RWPE1 (cell line): Measurements from ENCODE around the gene PRKACG.

Experiments used
- CTCF ChIA-PET: fragments of 350-600 bp; sonication (Branson Sonifier 250); formaldehyde crosslinking; extraction: SDS; loops from one replicate; lab custom pipeline; 2021; lab: Yijun Ruan, JAX
- POLR2A ChIA-PET: fragments of 400-600 bp; formaldehyde crosslinking; extraction: SDS; loops from one replicate; lab custom pipeline; 2020; ENCODE audit warnings: antibody characterized with exemption; ENCODE audit not compliant: low non-redundant PET; lab: Yijun Ruan, JAX
- DNase-seq: peaks from one replicate; pipeline ENCODE4 v3.0.0; 2012; ENCODE audit warnings: low spot score
- H3K27ac ChIP-seq: fragments of 450-650 bp; 2 replicates; pipeline ENCODE4 v1.5.1; 2017
- TF ChIP-seq, protein P1 (sequence below): fragments of 450-650 bp; conservative IDR thresholded peaks from 2 replicates; pipeline ENCODE4 v1.5.1; 2017; ENCODE audit warnings: low read depth, mild to moderate bottlenecking

Gene PRKACG

DNA sequence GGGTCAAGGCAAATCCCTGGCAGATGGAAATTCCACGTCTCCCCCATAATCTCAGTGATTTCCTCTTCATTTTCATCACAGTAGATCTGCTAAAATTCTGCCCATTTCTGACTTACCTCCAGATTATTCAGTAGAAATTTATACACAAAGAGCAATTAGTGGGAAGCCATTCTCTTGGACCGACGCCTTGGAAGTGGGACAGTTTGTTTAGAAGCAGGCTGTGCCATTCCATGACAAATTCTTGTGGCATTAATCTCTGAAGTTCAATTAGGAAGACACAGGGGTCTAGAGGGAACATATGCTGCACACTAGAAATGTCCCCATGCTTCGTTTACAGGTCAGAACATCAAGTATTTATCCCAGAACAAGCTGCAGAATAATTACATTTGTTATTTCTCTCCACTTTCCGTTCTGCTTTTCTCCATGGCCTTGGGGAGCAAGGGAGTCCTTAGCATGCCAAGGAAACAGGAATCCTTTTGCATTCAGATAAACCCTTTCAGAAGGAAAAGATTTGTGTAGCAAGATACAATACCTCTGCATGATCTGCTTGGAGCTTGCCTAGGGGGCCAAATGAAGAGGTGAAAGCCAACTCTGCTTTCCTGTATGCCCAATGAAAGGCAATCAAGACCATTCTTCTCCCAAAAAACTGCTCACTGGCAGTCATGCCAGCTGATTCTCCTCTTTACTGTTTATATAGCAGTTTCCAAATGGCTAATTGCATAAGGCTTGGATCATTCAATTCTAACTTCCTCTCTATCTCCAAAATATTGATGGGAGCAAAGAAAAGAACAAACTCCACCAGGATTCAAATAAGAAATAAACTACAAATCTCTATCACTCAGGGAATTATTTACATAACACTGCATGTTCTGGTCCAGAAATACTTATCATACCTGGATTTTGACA, 2.5 kb upstream of the PRKACG start:
- ChIA-PET CTCF (interaction anchor here (0.6 kb wide), 1 partner anchor 22 kb away, joined by 3 read pairs; no protein-coding TSS in a partner anchor), POLR2A (no interaction called here)
- H3K27ac ChIP-seq, result no peak overlapping the region

DNA sequence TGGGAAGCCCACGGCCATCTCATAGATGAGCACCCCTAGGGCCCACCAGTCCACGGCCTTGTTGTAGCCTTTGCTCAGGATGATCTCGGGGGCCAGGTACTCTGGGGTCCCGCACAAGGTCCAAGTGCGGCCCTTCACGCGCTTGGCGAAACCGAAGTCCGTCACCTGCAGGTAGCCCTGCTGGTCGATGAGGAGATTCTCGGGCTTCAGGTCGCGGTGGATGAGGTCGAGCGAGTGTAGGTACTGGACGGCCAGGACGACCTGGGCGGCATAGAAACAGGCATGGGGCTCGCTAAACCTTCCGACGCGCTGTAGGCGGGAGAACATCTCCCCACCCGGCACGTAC, 558 bp downstream of the PRKACG start:
- TF ChIP-seq, protein P1, sequence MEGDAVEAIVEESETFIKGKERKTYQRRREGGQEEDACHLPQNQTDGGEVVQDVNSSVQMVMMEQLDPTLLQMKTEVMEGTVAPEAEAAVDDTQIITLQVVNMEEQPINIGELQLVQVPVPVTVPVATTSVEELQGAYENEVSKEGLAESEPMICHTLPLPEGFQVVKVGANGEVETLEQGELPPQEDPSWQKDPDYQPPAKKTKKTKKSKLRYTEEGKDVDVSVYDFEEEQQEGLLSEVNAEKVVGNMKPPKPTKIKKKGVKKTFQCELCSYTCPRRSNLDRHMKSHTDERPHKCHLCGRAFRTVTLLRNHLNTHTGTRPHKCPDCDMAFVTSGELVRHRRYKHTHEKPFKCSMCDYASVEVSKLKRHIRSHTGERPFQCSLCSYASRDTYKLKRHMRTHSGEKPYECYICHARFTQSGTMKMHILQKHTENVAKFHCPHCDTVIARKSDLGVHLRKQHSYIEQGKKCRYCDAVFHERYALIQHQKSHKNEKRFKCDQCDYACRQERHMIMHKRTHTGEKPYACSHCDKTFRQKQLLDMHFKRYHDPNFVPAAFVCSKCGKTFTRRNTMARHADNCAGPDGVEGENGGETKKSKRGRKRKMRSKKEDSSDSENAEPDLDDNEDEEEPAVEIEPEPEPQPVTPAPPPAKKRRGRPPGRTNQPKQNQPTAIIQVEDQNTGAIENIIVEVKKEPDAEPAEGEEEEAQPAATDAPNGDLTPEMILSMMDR, result no peak
- ChIA-PET CTCF (interaction anchor here (0.8 kb wide), 1 partner anchor 445 kb away, joined by 3 read pairs; no protein-coding TSS in a partner anchor), POLR2A (no interaction called here)
- no peak for DNase-seq
- H3K27ac ChIP-seq, result no peak overlapping the region

More for the DNA sequence above, 2.5 kb upstream of the PRKACG start:
- TF ChIP-seq, protein P1, result no peak
- no peak for DNase-seq

DNA sequence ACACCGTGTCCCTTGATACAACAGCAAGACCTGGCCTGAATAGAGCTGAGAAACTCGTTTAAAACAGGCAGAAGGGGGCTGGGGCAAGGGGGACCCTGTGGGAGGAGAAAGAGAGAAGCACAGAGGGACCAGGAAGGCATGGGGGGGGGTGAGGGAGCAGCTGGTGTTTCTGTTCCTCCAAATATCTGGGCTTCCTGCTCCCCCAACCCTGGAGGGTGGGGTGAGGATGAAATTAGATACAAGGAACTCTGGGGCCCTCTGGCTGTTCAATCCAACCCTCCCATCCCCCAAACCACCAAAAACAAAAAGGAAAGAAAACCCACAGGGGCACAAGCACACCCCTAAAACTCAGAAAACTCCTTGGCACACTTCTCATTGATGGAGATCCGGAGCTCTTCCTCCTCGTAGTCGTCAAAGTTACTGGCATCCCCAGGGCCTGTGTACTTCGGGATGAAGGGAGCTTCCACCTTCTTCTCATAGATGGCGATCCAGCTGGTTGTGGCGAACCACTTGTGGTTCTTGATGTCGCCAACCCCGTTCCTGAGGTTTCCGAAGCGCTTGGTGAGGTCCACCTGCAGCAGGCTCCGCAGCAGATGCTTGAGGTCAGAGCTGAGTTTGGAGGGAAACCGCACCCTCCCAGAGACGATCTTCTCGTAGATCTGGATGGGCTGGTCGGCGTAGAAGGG, 1.1 kb downstream of the PRKACG start:
- CTCF ChIA-PET, result interaction anchor here (0.6 to 0.8 kb wide), 3 partner anchors 14 to 445 kb away, joined by 3 to 4 read pairs (median 3); partner anchors contain the start of gene FXN
- TF ChIP-seq, protein P1, result no peak
- DNase-seq, result no peak
- H3K27ac ChIP-seq, result no peak overlapping the region
- POLR2A ChIA-PET, result no interaction called here

DNA sequence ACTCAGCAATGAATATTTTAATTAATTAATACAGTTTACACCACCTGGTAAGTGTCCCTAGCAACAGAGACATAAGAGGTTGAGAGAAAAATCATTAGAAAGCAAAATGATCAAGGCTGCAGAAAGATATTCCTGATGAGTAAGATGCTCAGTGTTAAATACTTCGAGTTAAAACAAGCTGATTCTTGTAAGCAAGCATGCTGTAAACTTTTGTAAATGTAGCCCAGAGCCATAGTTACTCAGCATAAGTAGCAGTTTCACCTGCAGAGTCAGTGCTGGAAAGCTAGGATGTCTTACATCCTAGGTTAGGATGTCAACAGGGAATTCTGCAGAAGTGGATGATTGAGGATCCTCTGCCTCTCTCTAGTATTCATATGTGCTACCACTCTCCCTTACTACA, 4.2 kb downstream of the PRKACG start:
- ChIA-PET POLR2A (no interaction called here), CTCF (interaction anchor here (0.9 kb wide), 1 partner anchor 10 kb away, joined by 5 read pairs; no protein-coding TSS in a partner anchor)

DNA sequence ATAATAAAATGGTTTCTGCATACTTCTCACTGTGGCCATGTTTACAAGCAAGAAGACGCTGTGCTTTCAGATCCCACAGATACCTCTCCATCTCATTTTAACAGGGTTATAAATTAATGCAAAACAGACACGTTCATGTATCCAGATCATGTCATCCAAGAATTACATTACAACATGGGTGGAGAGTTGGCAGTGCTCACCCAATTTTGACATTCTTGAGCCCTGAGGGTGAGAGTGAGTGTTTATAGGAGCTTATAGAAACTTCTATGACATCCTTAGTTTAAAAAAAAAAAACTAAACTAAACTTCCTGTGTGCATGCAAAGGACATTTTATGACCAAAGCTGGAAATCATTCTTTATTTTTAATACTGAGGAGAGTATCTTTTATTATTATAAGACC, 9.1 kb downstream of the PRKACG start:
- no peak for DNase-seq
- ChIA-PET POLR2A (no interaction called here), CTCF (interaction anchor here (0.6 kb wide), 2 partner anchors 247 to 421 kb away, joined by 3 read pairs; no protein-coding TSS in a partner anchor)
- no peak overlapping the region for H3K27ac ChIP-seq
- TF ChIP-seq, protein P1, result no peak

More for the DNA sequence above, 4.2 kb downstream of the PRKACG start:
- TF ChIP-seq, protein P1, result no peak
- H3K27ac ChIP-seq, result no peak overlapping the region
- DNase-seq, result peak; percentile 45

DNA sequence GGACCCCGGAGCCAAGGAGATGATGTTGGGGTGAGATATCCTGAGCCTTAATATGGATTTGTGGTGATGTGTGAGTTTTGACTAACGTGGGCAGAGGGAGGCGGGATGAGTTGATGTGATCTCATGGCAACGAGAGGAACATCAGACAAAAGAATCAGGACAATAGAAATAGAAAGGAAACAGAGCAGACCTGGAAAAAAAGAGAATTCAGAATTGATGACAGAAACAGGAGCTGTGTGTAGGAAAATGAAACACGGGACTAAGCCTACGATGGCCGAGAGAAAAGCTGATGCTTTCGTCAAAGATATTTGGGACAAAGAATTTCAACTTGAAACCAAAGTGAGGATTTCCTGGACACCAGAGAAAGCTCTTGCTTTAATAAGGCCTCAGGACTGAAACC, 10.9 kb downstream of the PRKACG start:
- ChIA-PET POLR2A (interaction anchor here (0.6 to 0.7 kb wide), 2 partner anchors 171 to 200 kb away, joined by 3 read pairs; partner anchors contain the start of gene TJP2), CTCF (no interaction called here)
- TF ChIP-seq, protein P1, result no peak
- H3K27ac ChIP-seq, result no peak overlapping the region
- no peak for DNase-seq
